Right lobe of liver (tissue), 6 donors: ENCODE data around the gene FAM168A. TPM values are rescaled to one million over a fixed set of nuclear protein-coding genes. Genes with fewer than 3 reads are reported as not detected.

Experiments used
- ATAC-seq, 4 donors: fragments of 200-7000 bp; cut with Tn5 transposase; one replicate each; pipeline ENCODE4 v1.9.1; 2020; ENCODE audit warnings: mild to moderate bottlenecking in 4 of 4, moderate library complexity in 4 of 4
- DNase-seq, 3 donors: peaks; one replicate each; pipeline ENCODE4 v3.0.0-alpha.2; 2020
- H3K27ac ChIP-seq, 3 donors: fragments of 200-600 bp; one replicate each; pipeline ENCODE4 v1.8.0; 2022
- H3K27me3 ChIP-seq, 2 donors: fragments of 200-600 bp; one replicate each; pipeline ENCODE4 v1.8.0; 2022
- H3K36me3 ChIP-seq, 4 donors: fragments of 200-600 bp; sonication (generic) in 1 of 4; one replicate each; pipeline versions ENCODE4 v1.5.1 to v1.8.0; 2017 to 2022; ENCODE audit warnings: control low read depth in 1 of 4
- H3K4me1 ChIP-seq, 4 donors: fragments of 200-600 bp; sonication (generic) in 1 of 4; one replicate each; pipeline versions ENCODE4 v1.5.1 to v1.8.0; 2017 to 2022; ENCODE audit warnings: control low read depth in 1 of 4
- H3K4me3 ChIP-seq, 3 donors: fragments of 200-600 bp; one replicate each; pipeline ENCODE4 v1.8.0; 2022
- H3K9me3 ChIP-seq, 4 donors: fragments of 200-600 bp; sonication (generic) in 1 of 4; one replicate each; pipeline versions ENCODE4 v1.5.1 to v1.8.0; 2017 to 2022; ENCODE audit warnings: control low read depth in 1 of 4
- CTCF ChIP-seq, 4 donors: fragments of 200-600 bp in 3 of 4; fragments of 450-650 bp in 1 of 4; IDR thresholded peaks; one replicate each; pipeline versions ENCODE4 v1.5.1 to v1.8.0; 2016 to 2022; ENCODE audit warnings: antibody characterized with exemption in 4 of 4, mild to moderate bottlenecking in 2 of 4
- POLR2A ChIP-seq: fragments of 450-650 bp; IDR thresholded peaks from one replicate; pipeline ENCODE4 v1.6.1; 2017; ENCODE audit warnings: antibody characterized with exemption, mild to moderate bottlenecking
- WGBS: methylation state at CpG from one replicate; pipeline ENCODE4 v1.1.6; 2018; ENCODE audit warnings: low coverage, low lambda C conversion rate; ENCODE audit not compliant: insufficient coverage; ENCODE audit errors: missing lambda C conversion rate; 5-methylcytosine and 5-hydroxymethylcytosine counted together
- intact Hi-C, 2 donors: fragments of 100-400 bp; cut with DNase I; formaldehyde crosslinking; loops; one replicate each; pipeline versions ENCODE4 v1.11.2 to v1.14.1; 2022
- total RNA-seq, 6 experiments: library from RNA; depleted of rRNA in 2 of 6; stranded (reverse); fragments of >200 nt in 2 of 6; fragmentation: NEBNext Ultra II Directional in 3 of 6; extraction: Animal tissue kit (Norgen Biotek cat#: 25700) in 3 of 6; gene quantifications; one replicate each; pipeline versions ENCODE4 v1.1.0 to v1.2.4, GENCODE V29; 2016 to 2023
- donor health status: DM: no; HTN: yes; CAD: no.
- donor health status: DM: no; HTN: no; CAD: no.
- donor health status: DM: no; HTN: no; CAD: no.
- donor health status: DM: no; HTN: yes; CAD: no.
- donor health status: DM: no; HTN: yes; CAD: no.

FAM168A gene
- total RNA-seq, 6 experiments from 2014 or later: 13.0 to 21.5 (median 15.9) TPM

GRCh38 chr11:73426219-73426850 is 171.6 kb downstream of the FAM168A start:
- Histone ChIP-seq H3K4me1 (no peaks in the 10 kb centered on the region), H3K27ac (no peak overlapping the region), H3K27me3 (no peaks in the 10 kb centered on the region), H3K9me3 (no peaks in the 10 kb centered on the region), H3K36me3 (no peaks in the 10 kb centered on the region), H3K4me3 (no peak overlapping the region)
- ATAC-seq (no peak), DNase-seq (no peak)
- intact Hi-C loops: no loop called here
- TF ChIP-seq CTCF (IDR thresholded peaks at IDR 0.05) (no peak), POLR2A (no peak)
- 64% methylated on average over 2 of the region's 2 CpGs for WGBS

- 57% methylated on average over 1 of the region's 1 CpG for WGBS
- H3K4me3 ChIP-seq: no peak overlapping the region
- H3K27me3 ChIP-seq: no peaks in the 10 kb centered on the region
- no peaks in the 10 kb centered on the region for H3K9me3 ChIP-seq
- DNase-seq: no peak
- H3K27ac ChIP-seq: no peak overlapping the region
- ATAC-seq: peak; percentile 30 to 70 (median 50)
- no peak for TF ChIP-seq CTCF (IDR thresholded peaks at IDR 0.05)
- TF ChIP-seq POLR2A: no peak
- no peaks in the 10 kb centered on the region for H3K36me3 ChIP-seq
- intact Hi-C loops: no loop called here
- no peaks in the 10 kb centered on the region for H3K4me1 ChIP-seq
These were observed 172.8 kb downstream of the FAM168A start for GRCh38 chr11:73425108-73425507.

- DNase-seq (no peak), ATAC-seq (no peak)
- Histone ChIP-seq H3K4me3 (no peak overlapping the region), H3K4me1 (no peaks in the 10 kb centered on the region), H3K36me3 (no peaks in the 10 kb centered on the region), H3K27me3 (no peaks in the 10 kb centered on the region), H3K27ac (no peak overlapping the region), H3K9me3 (no peaks in the 10 kb centered on the region)
- 96% methylated on average over 3 of the region's 3 CpGs for WGBS
- intact Hi-C loops: no loop called here
- TF ChIP-seq POLR2A: no peak
- no peak for TF ChIP-seq CTCF (IDR thresholded peaks at IDR 0.05)
These were observed 174.4 kb downstream of the FAM168A start for GRCh38 chr11:73423506-73423905.

GRCh38 chr11:73422886-73423285 is 175.0 kb downstream of the FAM168A start:
- no peaks in the 10 kb centered on the region for H3K4me1 ChIP-seq
- 84% methylated on average over 3 of the region's 4 CpGs for WGBS
- peaks cover 0 to 6% (median 0%) of the 10 kb centered on the region in 4 donors for H3K36me3 ChIP-seq
- DNase-seq (no peak), ATAC-seq (no peak)
- intact Hi-C loops: no loop called here
- H3K27me3 ChIP-seq: no peaks in the 10 kb centered on the region
- H3K9me3 ChIP-seq: no peaks in the 10 kb centered on the region
- TF ChIP-seq POLR2A (no peak), CTCF (IDR thresholded peaks at IDR 0.05) (no peak)
- no peak overlapping the region for H3K27ac ChIP-seq
- H3K4me3 ChIP-seq: no peak overlapping the region

- H3K4me3 ChIP-seq: no peak overlapping the region
- intact Hi-C loops: no loop called here
- ATAC-seq (no peak), DNase-seq (no peak)
- H3K36me3 ChIP-seq: peaks cover 0 to 7% (median 0%) of the 10 kb centered on the region in 4 donors
- H3K9me3 ChIP-seq: no peaks in the 10 kb centered on the region
- H3K4me1 ChIP-seq: no peaks in the 10 kb centered on the region
- no peak overlapping the region for H3K27ac ChIP-seq
- H3K27me3 ChIP-seq: no peaks in the 10 kb centered on the region
- TF ChIP-seq POLR2A (no peak), CTCF (IDR thresholded peaks at IDR 0.05) (no peak)
These were observed 177.8 kb downstream of the FAM168A start for GRCh38 chr11:73420136-73420535.
